AG04450 (cell line): ENCODE measurements around the gene SLC25A29. TPM values are rescaled to one million over a fixed set of nuclear protein-coding genes. Genes with fewer than 3 reads are reported as not detected.

Experiments
- CTCF ChIA-PET: fragments of 300-600, 350-600 bp; formaldehyde crosslinking; extraction: SDS; loops from one replicate; lab custom pipeline; 2022; ENCODE audit warnings: antibody characterized with exemption, inconsistent platforms; lab: Charles Lee
- POLR2A ChIA-PET: fragments of 350-600 bp; formaldehyde crosslinking; extraction: SDS; loops from one replicate; lab custom pipeline; 2021; ENCODE audit warnings: antibody characterized with exemption, inconsistent platforms; lab: Yijun Ruan, JAX
- DNase-seq: peaks from one replicate; pipeline ENCODE4 v3.0.0-alpha.2; 2011; ENCODE audit warnings: low read depth, low spot score
- H3K27ac ChIP-seq: one replicate; pipeline ENCODE4 v1.5.1; 2012; ENCODE audit warnings: low read depth, low read length, control low read depth
- H3K27me3 ChIP-seq: one replicate; pipeline ENCODE4 v1.6.0; 2012; ENCODE audit warnings: low read length; ENCODE audit not compliant: control insufficient read depth, insufficient read depth
- H3K4me3 ChIP-seq: 2 replicates; pipeline ENCODE4 v1.5.1; 2011; ENCODE audit warnings: mild to moderate bottlenecking, low read depth, low read length, control low read depth
- H3K9me3 ChIP-seq: 2 replicates; pipeline ENCODE4 v1.5.1; 2012; ENCODE audit warnings: low read length; ENCODE audit not compliant: control insufficient read depth, insufficient read depth
- CTCF ChIP-seq: IDR thresholded peaks from 2 replicates; pipeline ENCODE4 v1.5.1; 2011; ENCODE audit warnings: low read depth, low read length, control low read depth, inconsistent platforms
- polyA plus RNA-seq: library from polyadenylated mRNA; depleted of rRNA; stranded (reverse); fragments of >200 nt; gene quantifications from 2 replicates; pipeline ENCODE4 v1.2.3, GENCODE V29; 2011

Gene SLC25A29
- polyA plus RNA-seq, 1 experiment: 21.3 TPM

GRCh38 chr14:100325958-100326357, 19.7 kb upstream of the SLC25A29 start:
- CTCF ChIA-PET: no interaction called here
- peaks cover 2% of the 10 kb centered on the region for H3K27me3 ChIP-seq

DNA sequence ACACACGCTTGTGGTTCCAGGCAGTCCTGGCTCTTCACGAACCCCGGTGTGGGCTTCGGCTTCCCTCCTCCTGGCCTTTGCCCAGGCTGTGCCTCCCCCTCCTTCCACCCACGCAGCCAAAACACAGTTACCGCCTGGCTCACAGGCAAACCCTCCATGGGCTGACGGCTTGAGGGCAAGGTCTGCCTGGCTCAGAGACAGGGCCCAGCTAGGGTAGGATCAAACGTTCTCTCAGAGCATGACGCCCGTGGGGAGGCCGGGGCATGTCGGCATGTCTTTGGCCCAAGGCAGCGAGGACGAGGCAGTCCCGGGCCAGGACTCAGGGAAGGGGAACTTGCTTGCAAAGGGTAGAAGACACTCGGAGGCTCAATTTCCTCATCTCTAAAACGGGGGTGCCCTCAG, 19.0 kb upstream of the SLC25A29 start:
- H3K27me3 ChIP-seq: peaks cover 2% of the 10 kb centered on the region
- no peak for DNase-seq
- H3K4me3 ChIP-seq: no peak overlapping the region
- no peak overlapping the region for H3K27ac ChIP-seq
- ChIA-PET CTCF (no interaction called here), POLR2A (no interaction called here)
- no peak for TF ChIP-seq CTCF
- H3K9me3 ChIP-seq: no peaks in the 10 kb centered on the region; the same call in 1 of the 2 replicates

More at GRCh38 chr14:100325958-100326357, 19.7 kb upstream of the SLC25A29 start:
- H3K27ac ChIP-seq: no peak overlapping the region
- no peaks in the 10 kb centered on the region; the same call in 1 of the 2 replicates for H3K9me3 ChIP-seq
- no peak for TF ChIP-seq CTCF
- no peak for DNase-seq
- POLR2A ChIA-PET: no interaction called here
- no peak overlapping the region for H3K4me3 ChIP-seq

GRCh38 chr14:100323942-100324307, 17.7 kb upstream of the SLC25A29 start:
- TF ChIP-seq CTCF: no peak
- no peaks in the 10 kb centered on the region; the same call in 1 of the 2 replicates for H3K9me3 ChIP-seq
- POLR2A ChIA-PET: no interaction called here
- H3K27me3 ChIP-seq: peaks cover 2% of the 10 kb centered on the region
- no peak overlapping the region for H3K4me3 ChIP-seq
- CTCF ChIA-PET: no interaction called here
- no peak for DNase-seq
- no peak overlapping the region for H3K27ac ChIP-seq

DNA sequence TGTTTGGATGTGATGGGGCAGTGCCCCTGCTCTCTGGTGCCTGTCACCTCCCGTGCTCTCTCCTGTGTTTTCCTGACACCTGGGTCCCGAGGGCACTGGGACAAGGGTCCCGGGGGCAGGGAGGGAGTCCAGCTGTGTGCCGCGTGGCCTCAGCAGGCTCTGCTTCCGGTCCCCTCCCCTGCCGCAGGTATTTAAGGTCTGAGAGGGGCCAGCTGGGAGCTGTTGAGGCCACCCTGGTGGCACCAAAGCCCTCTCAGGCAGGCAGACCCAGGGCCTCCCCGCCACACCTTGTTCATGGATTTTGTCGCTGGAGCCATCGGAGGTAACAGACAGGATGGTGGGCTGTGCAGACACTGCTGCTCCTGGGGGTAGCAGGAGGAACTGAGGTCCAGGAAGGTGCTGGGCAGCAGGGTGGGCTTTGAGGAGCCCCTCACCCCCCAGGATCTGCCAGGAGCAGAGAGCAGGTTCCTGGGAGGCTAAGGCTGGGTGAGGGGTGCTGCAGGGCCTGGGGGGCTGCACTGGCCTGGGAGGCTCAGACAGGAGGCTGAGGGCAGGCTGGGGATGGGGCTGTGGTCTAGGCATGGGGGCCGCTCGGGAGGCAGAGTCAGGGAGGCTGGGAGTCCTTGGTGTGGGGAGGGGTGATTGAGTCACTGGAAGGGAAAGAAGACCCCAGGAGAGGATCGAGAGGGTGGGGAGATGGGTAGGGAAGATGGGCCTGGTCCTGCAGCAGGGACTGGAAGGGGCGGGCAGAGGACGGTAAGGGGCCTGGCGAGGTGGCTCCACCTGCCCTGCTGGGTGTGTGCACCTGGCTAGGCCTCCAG, 17.1 kb upstream of the SLC25A29 start, which contains the start of gene SLC25A47:
TSS of gene SLC25A47 (plus strand) at position 219 of the 821 bp plus-strand sequence. CDS start at position 295, 76 bp downstream.
- Histone ChIP-seq H3K27ac (no peak within 1 kb of the TSS), H3K9me3 (no peaks in the 10 kb centered on the region), H3K4me3 (no peak within 1 kb of the TSS), H3K27me3 (no peaks in the 10 kb centered on the region)
- DNase-seq: no peak
- ChIA-PET POLR2A (interaction anchor here (0.6 kb wide), 1 partner anchor 37 kb away, joined by 3 read pairs; no protein-coding TSS in a partner anchor), CTCF (no interaction called here)
- TF ChIP-seq CTCF: no peak
